ENCODE measurements around the gene EFHC1. TPM values are rescaled to one million over a fixed set of nuclear protein-coding genes. Genes with fewer than 3 reads are reported as not detected.

EFHC1 gene
- total RNA-seq, 1 experiment from 2014 or later: 18.1 TPM

DNA sequence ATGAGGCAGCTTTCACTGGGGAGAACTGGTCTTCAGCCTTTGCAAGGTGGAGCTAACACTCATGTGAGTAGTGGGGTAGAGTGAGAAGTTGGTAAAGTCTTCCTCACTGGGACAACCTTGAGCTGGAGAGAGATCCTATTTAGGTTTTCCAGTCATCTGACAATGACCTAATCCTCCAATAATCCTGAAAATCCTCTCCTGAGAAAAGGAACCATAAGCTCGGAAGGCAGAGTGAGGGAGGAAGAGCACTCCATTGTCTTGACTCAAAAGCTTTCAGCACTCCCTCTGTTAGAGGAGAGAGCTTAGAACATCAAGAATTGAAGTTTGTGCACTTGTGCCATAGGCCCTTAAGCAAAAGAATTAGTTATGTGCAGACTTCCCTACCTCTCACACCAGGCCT, 78.9 kb downstream of the EFHC1 start:
- CTCF ChIA-PET: no interaction called here
- no peak for TF ChIP-seq CTCF (IDR thresholded peaks at IDR 0.05; ENCODE audit: unreplicated experiment)
- intact Hi-C loops (cut with micrococcal nuclease; ENCODE audit: unreplicated experiment): no loop called here
- H3K27me3 Mint-ChIP-seq (ENCODE audit: unreplicated experiment): no peaks in the 10 kb centered on the region
- peaks cover 6% of the 10 kb centered on the region for H3K36me3 Mint-ChIP-seq (ENCODE audit: insufficient read depth, unreplicated experiment)
- BruUV-seq (replicated peaks): no TSS peak
- no peak overlapping the region for H3K4me3 Mint-ChIP-seq (ENCODE audit: low read depth, unreplicated experiment)
- H3K9me3 Mint-ChIP-seq (ENCODE audit: low read depth, unreplicated experiment): no peaks in the 10 kb centered on the region
- H3K4me1 Mint-ChIP-seq (ENCODE audit: low read depth, unreplicated experiment): peaks cover 19% of the 10 kb centered on the region
- no peak overlapping the region for H3K27ac Mint-ChIP-seq (ENCODE audit: unreplicated experiment)
- DNase-seq: no peak

DNA sequence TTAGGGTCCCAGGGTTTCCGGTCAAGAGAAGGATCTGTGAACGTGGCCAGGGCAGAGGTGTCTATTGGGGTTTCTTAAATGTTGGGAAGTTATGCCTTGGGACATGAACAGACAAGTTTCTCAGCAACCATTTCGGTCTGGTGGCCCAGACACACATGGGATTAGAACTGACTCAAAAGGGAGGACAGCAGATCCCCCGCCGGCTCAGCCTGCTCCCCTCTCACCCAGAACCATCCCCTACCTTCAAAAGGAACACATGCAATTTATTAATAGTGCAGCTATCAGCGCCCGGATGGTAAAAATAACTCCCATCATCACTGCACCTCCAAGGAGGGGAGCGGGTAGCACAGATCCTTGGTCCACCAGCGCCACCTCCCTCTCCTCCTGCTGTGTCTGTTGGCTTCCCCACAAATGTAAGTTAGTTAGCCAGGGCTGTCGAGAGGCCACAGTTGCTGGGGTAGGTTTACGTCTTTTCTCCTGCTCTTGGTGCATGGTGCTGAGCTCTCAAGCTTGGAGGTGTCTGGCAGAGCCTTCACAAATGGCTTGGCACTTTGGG, 79.6 kb downstream of the EFHC1 start:
- H3K4me1 Mint-ChIP-seq (ENCODE audit: low read depth, unreplicated experiment): peaks cover 26% of the 10 kb centered on the region
- no peak for TF ChIP-seq CTCF (IDR thresholded peaks at IDR 0.05; ENCODE audit: unreplicated experiment)
- H3K36me3 Mint-ChIP-seq (ENCODE audit: insufficient read depth, unreplicated experiment): peaks cover 14% of the 10 kb centered on the region
- CTCF ChIA-PET: interaction anchor here (0.7 kb wide), 1 partner anchor 110 kb away, joined by 3 read pairs; no protein-coding TSS in a partner anchor
- H3K27me3 Mint-ChIP-seq (ENCODE audit: unreplicated experiment): no peaks in the 10 kb centered on the region
- DNase-seq: no peak
- no peak overlapping the region for H3K4me3 Mint-ChIP-seq (ENCODE audit: low read depth, unreplicated experiment)
- intact Hi-C loops (cut with micrococcal nuclease; ENCODE audit: unreplicated experiment): loop anchor here (5.0 kb wide), 1 partner anchor 98 kb away; no protein-coding TSS in a partner anchor
- no peak overlapping the region for H3K27ac Mint-ChIP-seq (ENCODE audit: unreplicated experiment)
- no TSS peak for BruUV-seq (replicated peaks)
- no peaks in the 10 kb centered on the region for H3K9me3 Mint-ChIP-seq (ENCODE audit: low read depth, unreplicated experiment)

DNA sequence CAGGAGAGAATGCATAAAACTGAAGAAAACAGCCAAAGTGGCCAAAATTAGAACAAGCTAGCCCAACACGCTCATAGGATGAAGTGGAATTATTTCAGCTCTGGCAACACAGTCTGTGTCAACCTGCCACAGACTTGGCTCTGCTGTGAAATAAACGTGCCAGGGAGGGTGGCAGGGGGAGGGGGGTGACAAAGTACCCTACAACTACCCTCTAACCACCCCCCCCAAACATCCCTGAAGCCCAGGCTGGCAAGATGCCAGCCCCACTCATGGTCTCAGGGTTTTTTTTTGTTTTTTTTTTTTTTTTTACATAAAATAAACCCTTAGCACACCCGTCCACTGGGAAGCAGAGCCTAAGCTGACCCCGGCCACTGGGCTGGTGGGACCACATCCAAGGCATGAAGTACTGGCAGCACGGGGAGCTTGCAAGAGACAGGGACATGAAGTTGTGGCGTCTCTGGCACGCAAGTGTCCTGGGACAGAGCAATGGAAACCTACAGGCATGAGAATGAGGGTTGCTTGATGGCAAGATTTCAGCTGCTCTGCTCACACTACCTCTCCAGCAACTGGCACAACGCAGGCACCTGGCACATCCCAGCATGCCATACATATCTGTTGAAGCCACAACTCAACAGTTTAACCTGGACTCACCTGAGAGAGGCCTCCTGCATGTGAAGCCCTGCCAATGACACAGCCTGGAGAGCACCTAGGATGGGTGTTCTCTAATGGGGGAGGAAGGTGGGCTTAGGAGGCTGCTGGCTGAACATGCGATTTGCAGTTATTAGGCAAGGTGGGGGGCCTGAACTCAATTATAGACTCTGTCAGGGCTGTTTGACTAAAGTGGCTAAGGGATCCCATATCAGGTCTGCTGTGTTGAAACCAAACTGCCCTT, 80.3 kb downstream of the EFHC1 start:
- TF ChIP-seq CTCF (IDR thresholded peaks at IDR 0.05; ENCODE audit: unreplicated experiment): no peak
- CTCF ChIA-PET: interaction anchor here (0.7 kb wide), 1 partner anchor 110 kb away, joined by 3 read pairs; no protein-coding TSS in a partner anchor
- no peak for DNase-seq
- Mint-ChIP-seq H3K4me3 (ENCODE audit: low read depth, unreplicated experiment) (no peak overlapping the region), H3K27me3 (ENCODE audit: unreplicated experiment) (no peaks in the 10 kb centered on the region), H3K9me3 (ENCODE audit: low read depth, unreplicated experiment) (no peaks in the 10 kb centered on the region), H3K36me3 (ENCODE audit: insufficient read depth, unreplicated experiment) (peaks cover 14% of the 10 kb centered on the region), H3K27ac (ENCODE audit: unreplicated experiment) (no peak overlapping the region), H3K4me1 (ENCODE audit: low read depth, unreplicated experiment) (peaks cover 33% of the 10 kb centered on the region)
- intact Hi-C loops (cut with micrococcal nuclease; ENCODE audit: unreplicated experiment): loop anchor here (5.0 kb wide), 1 partner anchor 97 kb away; no protein-coding TSS in a partner anchor
- BruUV-seq (replicated peaks): no TSS peak

GRCh38 chr6:52502306-52503029, 82.3 kb downstream of the EFHC1 start:
- H3K9me3 Mint-ChIP-seq (ENCODE audit: low read depth, unreplicated experiment): no peaks in the 10 kb centered on the region
- intact Hi-C loops (cut with micrococcal nuclease; ENCODE audit: unreplicated experiment): loop anchor here (2.0 to 5.0 kb wide), 2 partner anchors 82 to 95 kb away; partner anchors contain the start of gene EFHC1

More at GRCh38 chr6:52502306-52503029, 82.3 kb downstream of the EFHC1 start:
- CTCF ChIA-PET: interaction anchor here (0.7 kb wide), 1 partner anchor 485 kb away, joined by 4 read pairs; no protein-coding TSS in a partner anchor
- DNase-seq: no peak
- Mint-ChIP-seq H3K27me3 (ENCODE audit: unreplicated experiment) (no peaks in the 10 kb centered on the region), H3K27ac (ENCODE audit: unreplicated experiment) (no peak overlapping the region), H3K36me3 (ENCODE audit: insufficient read depth, unreplicated experiment) (peaks cover 15% of the 10 kb centered on the region), H3K4me1 (ENCODE audit: low read depth, unreplicated experiment) (peaks cover 33% of the 10 kb centered on the region), H3K4me3 (ENCODE audit: low read depth, unreplicated experiment) (no peak overlapping the region)
- no TSS peak for BruUV-seq (replicated peaks)
- no peak for TF ChIP-seq CTCF (IDR thresholded peaks at IDR 0.05; ENCODE audit: unreplicated experiment)
